ENCODE data around the gene PRDM11. TPM values are rescaled to one million over a fixed set of nuclear protein-coding genes. Genes with fewer than 3 reads are reported as not detected.

The PRDM11 gene
- total RNA-seq, 1 experiment from 2014 or later, result 8.3 TPM

DNA sequence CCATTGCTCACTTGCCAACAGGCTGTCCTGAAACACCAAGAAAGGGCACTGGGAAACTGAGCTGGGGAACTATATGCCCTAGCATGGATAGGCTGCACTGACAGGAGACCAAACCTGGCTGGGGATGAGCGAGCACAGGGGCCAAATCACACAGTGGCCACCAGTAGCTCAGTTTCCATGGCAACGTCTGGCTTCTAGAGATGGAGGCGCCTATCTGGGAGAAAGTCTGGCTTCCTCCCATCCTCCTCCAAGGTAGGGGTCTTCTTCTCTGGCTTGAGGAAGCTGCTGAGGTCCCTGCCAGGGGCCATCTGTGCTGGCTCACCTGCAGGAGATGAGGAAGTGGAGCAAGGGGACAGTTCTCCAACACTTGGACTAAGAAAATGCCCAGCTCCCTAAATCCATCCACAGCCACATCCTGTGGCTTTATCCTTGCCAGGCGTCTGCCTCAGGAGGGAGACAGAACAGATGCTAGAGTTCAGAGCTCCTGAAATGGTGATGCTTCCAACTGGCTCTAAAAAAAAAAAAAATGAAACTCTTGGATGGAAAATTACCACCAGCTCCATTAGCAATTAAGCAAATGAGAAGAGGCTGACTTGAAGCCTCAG is 91.4 kb downstream of the PRDM11 start:
- POLR2A ChIA-PET, result no interaction called here
- no peaks in the 10 kb centered on the region for H3K36me3 Mint-ChIP-seq
- CTCF ChIA-PET, result interaction anchor here (0.5 to 2.7 kb wide), 7 partner anchors 10 to 301 kb away, joined by 3 to 19 read pairs (median 4); no protein-coding TSS in a partner anchor
- peaks cover 12% of the 10 kb centered on the region for H3K27me3 Mint-ChIP-seq (ENCODE audit: low read depth)
- DNase-seq (ENCODE audit: low spot score), result no peak
- no peak overlapping the region for H3K4me3 Mint-ChIP-seq
- H3K4me1 Mint-ChIP-seq, result peaks cover 4% of the 10 kb centered on the region
- H3K27ac Mint-ChIP-seq, result no peak overlapping the region
- TF ChIP-seq EMX1 (CRISPR knock-in tag; IDR thresholded peaks at IDR 0.05) (no peak), ZNF263 (CRISPR knock-in tag; IDR thresholded peaks at IDR 0.05; ENCODE audit: low read depth) (no peak), RORB (CRISPR knock-in tag; IDR thresholded peaks at IDR 0.05) (no peak), ZNF121 (CRISPR knock-in tag; IDR thresholded peaks at IDR 0.05) (no peak), PRRX2 (CRISPR knock-in tag; IDR thresholded peaks at IDR 0.05) (no peak), KAT7 (CRISPR knock-in tag; IDR thresholded peaks at IDR 0.05; ENCODE audit: borderline replicate concordance) (no peak), NR2C2 (CRISPR knock-in tag; IDR thresholded peaks at IDR 0.05) (no peak), MYBL2 (CRISPR knock-in tag; IDR thresholded peaks at IDR 0.05) (no peak)
- TF ChIP-seq, protein P1, sequence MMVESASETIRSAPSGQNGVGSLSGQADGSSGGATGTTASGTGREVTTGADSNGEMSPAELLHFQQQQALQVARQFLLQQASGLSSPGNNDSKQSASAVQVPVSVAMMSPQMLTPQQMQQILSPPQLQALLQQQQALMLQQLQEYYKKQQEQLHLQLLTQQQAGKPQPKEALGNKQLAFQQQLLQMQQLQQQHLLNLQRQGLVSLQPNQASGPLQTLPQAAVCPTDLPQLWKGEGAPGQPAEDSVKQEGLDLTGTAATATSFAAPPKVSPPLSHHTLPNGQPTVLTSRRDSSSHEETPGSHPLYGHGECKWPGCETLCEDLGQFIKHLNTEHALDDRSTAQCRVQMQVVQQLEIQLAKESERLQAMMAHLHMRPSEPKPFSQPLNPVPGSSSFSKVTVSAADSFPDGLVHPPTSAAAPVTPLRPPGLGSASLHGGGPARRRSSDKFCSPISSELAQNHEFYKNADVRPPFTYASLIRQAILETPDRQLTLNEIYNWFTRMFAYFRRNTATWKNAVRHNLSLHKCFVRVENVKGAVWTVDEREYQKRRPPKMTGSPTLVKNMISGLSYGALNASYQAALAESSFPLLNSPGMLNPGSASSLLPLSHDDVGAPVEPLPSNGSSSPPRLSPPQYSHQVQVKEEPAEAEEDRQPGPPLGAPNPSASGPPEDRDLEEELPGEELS (CRISPR knock-in tag; IDR thresholded peaks at IDR 0.05), result no peak
- TF ChIP-seq, protein P2, sequence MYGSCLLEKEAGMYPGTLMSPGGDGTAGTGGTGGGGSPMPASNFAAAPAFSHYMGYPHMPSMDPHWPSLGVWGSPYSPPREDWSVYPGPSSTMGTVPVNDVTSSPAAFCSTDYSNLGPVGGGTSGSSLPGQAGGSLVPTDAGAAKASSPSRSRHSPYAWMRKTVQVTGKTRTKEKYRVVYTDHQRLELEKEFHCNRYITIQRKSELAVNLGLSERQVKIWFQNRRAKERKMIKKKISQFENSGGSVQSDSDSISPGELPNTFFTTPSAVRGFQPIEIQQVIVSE (CRISPR knock-in tag; IDR thresholded peaks at IDR 0.05; ENCODE audit: borderline replicate concordance), result no peak
- TF ChIP-seq, protein P3, sequence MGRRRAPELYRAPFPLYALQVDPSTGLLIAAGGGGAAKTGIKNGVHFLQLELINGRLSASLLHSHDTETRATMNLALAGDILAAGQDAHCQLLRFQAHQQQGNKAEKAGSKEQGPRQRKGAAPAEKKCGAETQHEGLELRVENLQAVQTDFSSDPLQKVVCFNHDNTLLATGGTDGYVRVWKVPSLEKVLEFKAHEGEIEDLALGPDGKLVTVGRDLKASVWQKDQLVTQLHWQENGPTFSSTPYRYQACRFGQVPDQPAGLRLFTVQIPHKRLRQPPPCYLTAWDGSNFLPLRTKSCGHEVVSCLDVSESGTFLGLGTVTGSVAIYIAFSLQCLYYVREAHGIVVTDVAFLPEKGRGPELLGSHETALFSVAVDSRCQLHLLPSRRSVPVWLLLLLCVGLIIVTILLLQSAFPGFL (CRISPR knock-in tag; IDR thresholded peaks at IDR 0.05; ENCODE audit: borderline replicate concordance), result no peak
- TF ChIP-seq, protein P4, sequence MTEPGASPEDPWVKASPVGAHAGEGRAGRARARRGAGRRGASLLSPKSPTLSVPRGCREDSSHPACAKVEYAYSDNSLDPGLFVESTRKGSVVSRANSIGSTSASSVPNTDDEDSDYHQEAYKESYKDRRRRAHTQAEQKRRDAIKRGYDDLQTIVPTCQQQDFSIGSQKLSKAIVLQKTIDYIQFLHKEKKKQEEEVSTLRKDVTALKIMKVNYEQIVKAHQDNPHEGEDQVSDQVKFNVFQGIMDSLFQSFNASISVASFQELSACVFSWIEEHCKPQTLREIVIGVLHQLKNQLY (CRISPR knock-in tag; IDR thresholded peaks at IDR 0.05), result no peak
- TF ChIP-seq, protein P5, sequence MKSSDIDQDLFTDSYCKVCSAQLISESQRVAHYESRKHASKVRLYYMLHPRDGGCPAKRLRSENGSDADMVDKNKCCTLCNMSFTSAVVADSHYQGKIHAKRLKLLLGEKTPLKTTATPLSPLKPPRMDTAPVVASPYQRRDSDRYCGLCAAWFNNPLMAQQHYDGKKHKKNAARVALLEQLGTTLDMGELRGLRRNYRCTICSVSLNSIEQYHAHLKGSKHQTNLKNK (CRISPR knock-in tag; IDR thresholded peaks at IDR 0.05), result no peak
- peaks cover 11% of the 10 kb centered on the region for H3K9me3 Mint-ChIP-seq
- ATAC-seq, result no peak

DNA sequence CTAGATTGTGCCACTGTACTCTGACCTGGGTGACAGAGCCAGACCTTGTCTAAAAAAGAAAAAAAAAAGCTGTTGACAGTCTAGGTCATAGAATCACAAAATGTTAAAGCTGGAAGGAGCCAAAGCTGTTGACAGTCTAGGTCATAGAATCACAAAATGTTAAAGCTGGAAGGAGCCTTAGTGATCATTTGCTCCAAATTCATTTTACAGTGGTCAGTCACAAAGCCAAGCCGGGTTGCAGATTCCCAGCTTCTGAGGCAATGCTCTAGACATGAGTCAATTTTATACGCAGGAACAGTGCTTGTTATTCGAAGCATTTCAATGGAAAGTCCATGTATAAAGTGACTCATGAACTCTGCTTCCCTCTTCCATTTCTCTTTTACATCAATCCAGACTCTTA is 92.3 kb downstream of the PRDM11 start:
- H3K27ac Mint-ChIP-seq, result no peak overlapping the region
- CTCF ChIA-PET, result interaction anchor here (1.5 to 2.7 kb wide), 2 partner anchors 14 to 29 kb away, joined by 4 to 19 read pairs; no protein-coding TSS in a partner anchor
- ATAC-seq (no peak), DNase-seq (ENCODE audit: low spot score) (no peak)
- POLR2A ChIA-PET, result no interaction called here
- 0 out of 2 replicates have a peak, but pooled peaks cover 3% of the 10 kb centered on the region for H3K4me1 Mint-ChIP-seq
- H3K27me3 Mint-ChIP-seq (ENCODE audit: low read depth), result peaks cover 12% of the 10 kb centered on the region
- peaks cover 11% of the 10 kb centered on the region for H3K9me3 Mint-ChIP-seq
- H3K36me3 Mint-ChIP-seq, result no peaks in the 10 kb centered on the region
- no peak overlapping the region for H3K4me3 Mint-ChIP-seq
- TF ChIP-seq SP1 (CRISPR knock-in tag; conservative IDR thresholded peaks at IDR 0.05), result no peak
- TF ChIP-seq, protein P6, sequence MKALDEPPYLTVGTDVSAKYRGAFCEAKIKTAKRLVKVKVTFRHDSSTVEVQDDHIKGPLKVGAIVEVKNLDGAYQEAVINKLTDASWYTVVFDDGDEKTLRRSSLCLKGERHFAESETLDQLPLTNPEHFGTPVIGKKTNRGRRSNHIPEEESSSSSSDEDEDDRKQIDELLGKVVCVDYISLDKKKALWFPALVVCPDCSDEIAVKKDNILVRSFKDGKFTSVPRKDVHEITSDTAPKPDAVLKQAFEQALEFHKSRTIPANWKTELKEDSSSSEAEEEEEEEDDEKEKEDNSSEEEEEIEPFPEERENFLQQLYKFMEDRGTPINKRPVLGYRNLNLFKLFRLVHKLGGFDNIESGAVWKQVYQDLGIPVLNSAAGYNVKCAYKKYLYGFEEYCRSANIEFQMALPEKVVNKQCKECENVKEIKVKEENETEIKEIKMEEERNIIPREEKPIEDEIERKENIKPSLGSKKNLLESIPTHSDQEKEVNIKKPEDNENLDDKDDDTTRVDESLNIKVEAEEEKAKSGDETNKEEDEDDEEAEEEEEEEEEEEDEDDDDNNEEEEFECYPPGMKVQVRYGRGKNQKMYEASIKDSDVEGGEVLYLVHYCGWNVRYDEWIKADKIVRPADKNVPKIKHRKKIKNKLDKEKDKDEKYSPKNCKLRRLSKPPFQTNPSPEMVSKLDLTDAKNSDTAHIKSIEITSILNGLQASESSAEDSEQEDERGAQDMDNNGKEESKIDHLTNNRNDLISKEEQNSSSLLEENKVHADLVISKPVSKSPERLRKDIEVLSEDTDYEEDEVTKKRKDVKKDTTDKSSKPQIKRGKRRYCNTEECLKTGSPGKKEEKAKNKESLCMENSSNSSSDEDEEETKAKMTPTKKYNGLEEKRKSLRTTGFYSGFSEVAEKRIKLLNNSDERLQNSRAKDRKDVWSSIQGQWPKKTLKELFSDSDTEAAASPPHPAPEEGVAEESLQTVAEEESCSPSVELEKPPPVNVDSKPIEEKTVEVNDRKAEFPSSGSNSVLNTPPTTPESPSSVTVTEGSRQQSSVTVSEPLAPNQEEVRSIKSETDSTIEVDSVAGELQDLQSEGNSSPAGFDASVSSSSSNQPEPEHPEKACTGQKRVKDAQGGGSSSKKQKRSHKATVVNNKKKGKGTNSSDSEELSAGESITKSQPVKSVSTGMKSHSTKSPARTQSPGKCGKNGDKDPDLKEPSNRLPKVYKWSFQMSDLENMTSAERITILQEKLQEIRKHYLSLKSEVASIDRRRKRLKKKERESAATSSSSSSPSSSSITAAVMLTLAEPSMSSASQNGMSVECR (CRISPR knock-in tag; IDR thresholded peaks at IDR 0.05; ENCODE audit: borderline replicate concordance), result no peak
- TF ChIP-seq KAT7 (CRISPR knock-in tag; IDR thresholded peaks at IDR 0.05; ENCODE audit: borderline replicate concordance), result no peak
- no peak for TF ChIP-seq NFE2L1 (CRISPR knock-in tag; IDR thresholded peaks at IDR 0.05)
- TF ChIP-seq CREM (CRISPR knock-in tag; IDR thresholded peaks at IDR 0.05), result no peak
- TF ChIP-seq, protein P7, sequence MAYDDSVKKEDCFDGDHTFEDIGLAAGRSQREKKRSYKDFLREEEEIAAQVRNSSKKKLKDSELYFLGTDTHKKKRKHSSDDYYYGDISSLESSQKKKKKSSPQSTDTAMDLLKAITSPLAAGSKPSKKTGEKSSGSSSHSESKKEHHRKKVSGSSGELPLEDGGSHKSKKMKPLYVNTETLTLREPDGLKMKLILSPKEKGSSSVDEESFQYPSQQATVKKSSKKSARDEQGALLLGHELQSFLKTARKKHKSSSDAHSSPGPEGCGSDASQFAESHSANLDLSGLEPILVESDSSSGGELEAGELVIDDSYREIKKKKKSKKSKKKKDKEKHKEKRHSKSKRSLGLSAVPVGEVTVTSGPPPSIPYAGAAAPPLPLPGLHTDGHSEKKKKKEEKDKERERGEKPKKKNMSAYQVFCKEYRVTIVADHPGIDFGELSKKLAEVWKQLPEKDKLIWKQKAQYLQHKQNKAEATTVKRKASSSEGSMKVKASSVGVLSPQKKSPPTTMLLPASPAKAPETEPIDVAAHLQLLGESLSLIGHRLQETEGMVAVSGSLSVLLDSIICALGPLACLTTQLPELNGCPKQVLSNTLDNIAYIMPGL (CRISPR knock-in tag; IDR thresholded peaks at IDR 0.05), result no peak
- no peak for TF ChIP-seq NR1H2 (CRISPR knock-in tag; IDR thresholded peaks at IDR 0.05)
- TF ChIP-seq, protein P8, sequence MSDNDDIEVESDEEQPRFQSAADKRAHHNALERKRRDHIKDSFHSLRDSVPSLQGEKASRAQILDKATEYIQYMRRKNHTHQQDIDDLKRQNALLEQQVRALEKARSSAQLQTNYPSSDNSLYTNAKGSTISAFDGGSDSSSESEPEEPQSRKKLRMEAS (CRISPR knock-in tag; IDR thresholded peaks at IDR 0.05), result no peak
- TF ChIP-seq GABPB1 (CRISPR knock-in tag; IDR thresholded peaks at IDR 0.05), result no peak
- TF ChIP-seq ATF1 (CRISPR knock-in tag; IDR thresholded peaks at IDR 0.05), result no peak
- TF ChIP-seq NFYB (CRISPR knock-in tag; conservative IDR thresholded peaks at IDR 0.05; ENCODE audit: low read depth), result no peak
- TF ChIP-seq ZNF416 (CRISPR knock-in tag; IDR thresholded peaks at IDR 0.05), result no peak
